Esophagus squamous epithelium (tissue), 4 donors: ENCODE data around the gene SFMBT1.

Source experiments
- CTCF ChIP-seq, 6 experiments: fragments of 450-650 bp in 4 of 6; fragments of 200-600 bp in 2 of 6; sonication (generic) in 2 of 6; IDR thresholded peaks; one replicate each; pipeline ENCODE4 v1.5.1; 2016 to 2019; ENCODE audit warnings: antibody characterized with exemption in 6 of 6, mild to moderate bottlenecking in 4 of 6, moderate library complexity in 4 of 6
- POLR2A ChIP-seq, 4 donors: fragments of 450-650 bp; IDR thresholded peaks; one replicate each; pipeline ENCODE4 v1.6.1; 2017; ENCODE audit warnings: antibody characterized with exemption in 4 of 4, mild to moderate bottlenecking in 4 of 4, moderate library complexity in 3 of 4

GRCh38 chr3:52967398-52967797 is 78.5 kb downstream of the SFMBT1 start:
- no peak for TF ChIP-seq POLR2A (IDR thresholded peaks at IDR 0.05)
- no peak for TF ChIP-seq CTCF (IDR thresholded peaks at IDR 0.05)
